ENCODE results near the gene ANKRD24.
"Not testable (repeated sequence)": the region's sequence is repeated elsewhere in the genome, so short reads cannot be mapped to it uniquely, and the experiment has no call there.

Gene ANKRD24

DNA sequence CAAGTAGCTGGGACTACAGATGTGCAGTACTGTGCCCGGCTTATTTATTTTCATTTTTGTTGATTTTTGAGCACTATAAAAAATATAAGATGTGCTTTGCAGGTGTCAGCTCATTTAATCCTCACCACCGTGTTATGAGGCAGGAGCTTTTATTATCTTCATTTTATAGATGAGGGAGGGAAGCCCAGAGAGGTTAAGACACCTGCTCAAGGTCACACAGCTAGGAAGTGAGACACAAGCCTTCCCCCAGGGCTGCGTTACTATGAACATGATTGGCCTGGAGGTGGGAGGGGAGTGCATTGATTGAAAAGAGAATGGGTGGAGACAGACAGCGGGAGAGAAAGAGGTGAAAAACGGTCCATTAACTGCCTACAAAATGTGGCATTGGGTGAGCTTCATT is 7.2 kb downstream of the ANKRD24 start:
- Histone ChIP-seq H3K4me3 (ENCODE audit: low read depth in 1 of 2, low read length in 2 of 2) (no peak overlapping the region), H3K36me3 (ENCODE audit: insufficient read depth, low read length) (no peaks in the 10 kb centered on the region), H3K9me3 (ENCODE audit: low read length) (no peaks in the 10 kb centered on the region), H3K4me1 (ENCODE audit: insufficient read depth, low read length) (no peaks in the 10 kb centered on the region), H3K27me3 (ENCODE audit: control insufficient read depth in 1 of 2, insufficient read depth in 2 of 2, low read length in 2 of 2) (peaks cover 4 to 13% of the 10 kb centered on the region in 2 donors), H3K27ac (ENCODE audit: low read depth, low read length) (no peak overlapping the region), H3K9ac (ENCODE audit: low read length) (no peak overlapping the region)

DNA sequence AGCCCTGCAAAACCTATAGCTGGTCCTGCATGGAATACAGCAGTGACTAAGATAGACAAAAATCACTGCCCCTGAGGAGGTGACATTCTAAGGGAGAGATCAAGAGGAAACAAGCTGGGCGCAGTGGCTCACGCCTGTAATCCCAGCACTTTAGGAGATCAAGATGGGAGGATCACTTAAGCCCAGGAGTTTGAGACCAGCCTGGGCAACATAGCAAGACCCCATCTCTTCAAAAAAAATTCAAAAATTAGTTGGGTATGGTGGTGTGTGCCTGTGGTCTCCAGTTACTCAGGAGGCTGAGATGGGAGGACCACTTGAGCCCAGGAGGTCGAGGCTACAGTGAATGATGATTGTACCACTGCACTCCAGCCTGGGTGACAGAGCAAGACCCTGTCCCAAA is 10.0 kb downstream of the ANKRD24 start:
- peaks cover 30 to 40% of the 10 kb centered on the region in 2 donors for H3K27me3 ChIP-seq (ENCODE audit: control insufficient read depth in 1 of 2, insufficient read depth in 2 of 2, low read length in 2 of 2)
- not testable (repeated sequence) for H3K9ac ChIP-seq (ENCODE audit: low read length); H3K4me3 ChIP-seq (ENCODE audit: low read depth in 1 of 2, low read length in 2 of 2); H3K36me3 ChIP-seq (ENCODE audit: insufficient read depth, low read length); H3K27ac ChIP-seq (ENCODE audit: low read depth, low read length); H3K9me3 ChIP-seq (ENCODE audit: low read length); H3K4me1 ChIP-seq (ENCODE audit: insufficient read depth, low read length)

DNA sequence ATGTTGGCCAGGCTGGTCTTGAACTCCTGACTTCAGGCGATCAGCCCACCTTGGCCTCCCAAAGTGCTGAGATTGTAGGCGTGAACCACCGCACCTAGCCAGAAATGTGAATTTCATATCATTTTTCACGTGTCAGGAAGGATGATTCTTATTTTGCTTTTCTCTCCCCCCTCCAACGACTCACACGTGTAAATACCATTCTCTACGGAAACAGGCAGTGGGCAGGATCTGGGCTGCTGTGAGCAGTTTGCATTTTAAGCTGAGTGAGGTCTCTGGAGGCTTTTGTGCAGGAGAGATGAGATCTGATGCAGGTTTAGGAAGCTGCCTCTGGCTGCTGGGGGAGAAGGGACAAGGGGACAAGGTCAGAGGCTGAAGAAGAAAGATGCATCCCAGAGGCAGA is 11.9 kb downstream of the ANKRD24 start:
- Histone ChIP-seq H3K9me3 (ENCODE audit: low read length) (no peaks in the 10 kb centered on the region), H3K27me3 (ENCODE audit: control insufficient read depth in 1 of 2, insufficient read depth in 2 of 2, low read length in 2 of 2) (peaks cover 34 to 53% of the 10 kb centered on the region in 2 donors), H3K9ac (ENCODE audit: low read length) (no peak overlapping the region), H3K27ac (ENCODE audit: low read depth, low read length) (no peak overlapping the region), H3K4me3 (ENCODE audit: low read depth in 1 of 2, low read length in 2 of 2) (no peak overlapping the region), H3K36me3 (ENCODE audit: insufficient read depth, low read length) (no peaks in the 10 kb centered on the region), H3K4me1 (ENCODE audit: insufficient read depth, low read length) (no peaks in the 10 kb centered on the region)

GRCh38 chr19:4196009-4196408 is 13.5 kb downstream of the ANKRD24 start:
- Histone ChIP-seq H3K9me3 (ENCODE audit: low read length) (no peaks in the 10 kb centered on the region), H3K27ac (ENCODE audit: low read depth, low read length) (no peak overlapping the region), H3K36me3 (ENCODE audit: insufficient read depth, low read length) (no peaks in the 10 kb centered on the region), H3K4me3 (ENCODE audit: low read depth in 1 of 2, low read length in 2 of 2) (no peak overlapping the region), H3K4me1 (ENCODE audit: insufficient read depth, low read length) (no peaks in the 10 kb centered on the region), H3K9ac (ENCODE audit: low read length) (no peak overlapping the region), H3K27me3 (ENCODE audit: control insufficient read depth in 1 of 2, insufficient read depth in 2 of 2, low read length in 2 of 2) (peaks cover 34 to 59% of the 10 kb centered on the region in 2 donors)

GRCh38 chr19:4196587-4197148 is 14.2 kb downstream of the ANKRD24 start:
- H3K4me3 ChIP-seq (ENCODE audit: low read depth in 1 of 2, low read length in 2 of 2), result no peak overlapping the region
- no peak overlapping the region for H3K27ac ChIP-seq (ENCODE audit: low read depth, low read length)
- no peaks in the 10 kb centered on the region for H3K9me3 ChIP-seq (ENCODE audit: low read length)
- H3K4me1 ChIP-seq (ENCODE audit: insufficient read depth, low read length), result no peaks in the 10 kb centered on the region
- H3K27me3 ChIP-seq (ENCODE audit: control insufficient read depth in 1 of 2, insufficient read depth in 2 of 2, low read length in 2 of 2), result peaks cover 34 to 59% of the 10 kb centered on the region in 2 donors
- H3K9ac ChIP-seq (ENCODE audit: low read length), result no peak overlapping the region
- H3K36me3 ChIP-seq (ENCODE audit: insufficient read depth, low read length), result no peaks in the 10 kb centered on the region

DNA sequence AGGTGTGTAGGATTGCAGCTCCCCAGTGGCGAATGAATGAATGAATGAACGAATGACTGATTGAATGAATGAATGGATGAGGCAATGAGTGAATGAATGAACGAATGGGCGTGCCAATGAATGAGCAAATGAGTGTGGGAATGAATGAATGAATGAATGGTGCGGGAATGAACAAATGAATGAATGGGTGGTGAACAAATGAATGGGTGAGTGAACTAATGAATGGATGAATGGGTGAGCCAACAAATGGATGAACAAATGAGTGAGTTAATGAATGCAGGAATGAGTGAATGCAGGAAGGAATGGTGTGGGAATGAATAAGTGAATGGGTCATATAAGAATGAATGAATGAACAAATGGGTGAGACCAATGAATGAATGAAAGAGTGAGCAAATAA is 14.7 kb downstream of the ANKRD24 start:
- H3K27me3 ChIP-seq (ENCODE audit: control insufficient read depth in 1 of 2, insufficient read depth in 2 of 2, low read length in 2 of 2), result peaks cover 34 to 59% of the 10 kb centered on the region in 2 donors
- no peak overlapping the region for H3K4me3 ChIP-seq (ENCODE audit: low read depth in 1 of 2, low read length in 2 of 2)
- H3K9ac ChIP-seq (ENCODE audit: low read length), result no peak overlapping the region
- no peaks in the 10 kb centered on the region for H3K36me3 ChIP-seq (ENCODE audit: insufficient read depth, low read length)
- H3K9me3 ChIP-seq (ENCODE audit: low read length), result no peaks in the 10 kb centered on the region
- no peak overlapping the region for H3K27ac ChIP-seq (ENCODE audit: low read depth, low read length)
- no peaks in the 10 kb centered on the region for H3K4me1 ChIP-seq (ENCODE audit: insufficient read depth, low read length)

DNA sequence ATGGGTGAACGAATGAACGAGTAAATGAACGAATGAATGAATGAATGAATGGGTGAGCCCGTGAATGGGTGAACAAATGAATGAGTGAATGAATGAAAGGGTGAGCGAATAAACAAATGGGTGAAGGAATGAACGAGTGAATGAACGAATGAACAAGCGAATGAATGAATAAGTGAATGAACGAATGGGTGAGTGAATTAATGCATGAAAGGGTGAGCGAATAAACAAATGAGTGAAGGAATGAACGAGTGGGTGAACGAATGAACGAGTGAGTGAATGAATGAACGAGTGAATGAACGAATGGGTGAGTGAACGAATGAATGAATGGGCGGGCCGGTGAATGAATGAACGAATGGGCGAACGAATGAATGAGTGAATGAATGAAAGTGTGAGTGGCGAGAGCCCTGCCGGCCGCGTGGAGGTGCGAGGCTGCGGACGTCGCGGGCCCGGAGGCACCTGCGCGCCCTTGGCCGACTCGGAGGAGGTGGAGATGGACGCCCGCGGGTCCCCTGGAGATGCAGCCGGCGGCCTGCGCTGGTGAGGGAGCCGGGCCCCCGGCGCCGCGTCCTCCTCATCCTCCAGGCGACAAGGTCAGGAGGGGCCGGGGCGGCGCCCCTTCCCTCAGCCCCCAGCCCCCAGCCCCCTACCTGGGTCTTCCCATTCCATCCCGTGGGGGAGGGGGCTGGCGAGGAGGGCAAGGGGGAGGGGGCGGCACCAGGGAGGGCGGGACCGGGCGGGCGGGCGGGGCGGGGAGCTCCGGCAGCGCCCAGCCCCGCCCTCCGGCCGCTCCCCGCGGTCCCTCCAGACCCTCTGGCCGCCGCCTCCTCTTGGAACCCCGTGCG is 15.4 kb downstream of the ANKRD24 start:
- no peaks in the 10 kb centered on the region for H3K36me3 ChIP-seq (ENCODE audit: insufficient read depth, low read length)
- H3K9me3 ChIP-seq (ENCODE audit: low read length), result no peaks in the 10 kb centered on the region
- no peak overlapping the region for H3K27ac ChIP-seq (ENCODE audit: low read depth, low read length)
- H3K4me1 ChIP-seq (ENCODE audit: insufficient read depth, low read length), result no peaks in the 10 kb centered on the region
- no peak overlapping the region for H3K4me3 ChIP-seq (ENCODE audit: low read depth in 1 of 2, low read length in 2 of 2)
- H3K27me3 ChIP-seq (ENCODE audit: control insufficient read depth in 1 of 2, insufficient read depth in 2 of 2, low read length in 2 of 2), result peaks cover 34 to 59% of the 10 kb centered on the region in 2 donors
- no peak overlapping the region for H3K9ac ChIP-seq (ENCODE audit: low read length)

- Histone ChIP-seq H3K27me3 (ENCODE audit: control insufficient read depth in 1 of 2, insufficient read depth in 2 of 2, low read length in 2 of 2) (peaks cover 34 to 59% of the 10 kb centered on the region in 2 donors), H3K4me1 (ENCODE audit: insufficient read depth, low read length) (no peaks in the 10 kb centered on the region), H3K9ac (ENCODE audit: low read length) (no peak overlapping the region), H3K36me3 (ENCODE audit: insufficient read depth, low read length) (no peaks in the 10 kb centered on the region), H3K4me3 (ENCODE audit: low read depth in 1 of 2, low read length in 2 of 2) (no peak overlapping the region), H3K9me3 (ENCODE audit: low read length) (no peaks in the 10 kb centered on the region), H3K27ac (ENCODE audit: low read depth, low read length) (no peak overlapping the region)
These were observed 16.1 kb downstream of the ANKRD24 start for GRCh38 chr19:4198467-4199126.

GRCh38 chr19:4199699-4200293 is 17.3 kb downstream of the ANKRD24 start:
- Histone ChIP-seq H3K27ac (ENCODE audit: low read depth, low read length) (no peak overlapping the region), H3K27me3 (ENCODE audit: control insufficient read depth in 1 of 2, insufficient read depth in 2 of 2, low read length in 2 of 2) (peaks cover 29 to 49% of the 10 kb centered on the region in 2 donors), H3K36me3 (ENCODE audit: insufficient read depth, low read length) (no peaks in the 10 kb centered on the region), H3K4me1 (ENCODE audit: insufficient read depth, low read length) (no peaks in the 10 kb centered on the region), H3K9me3 (ENCODE audit: low read length) (no peaks in the 10 kb centered on the region), H3K4me3 (ENCODE audit: low read depth in 1 of 2, low read length in 2 of 2) (no peak overlapping the region), H3K9ac (ENCODE audit: low read length) (no peak overlapping the region)

DNA sequence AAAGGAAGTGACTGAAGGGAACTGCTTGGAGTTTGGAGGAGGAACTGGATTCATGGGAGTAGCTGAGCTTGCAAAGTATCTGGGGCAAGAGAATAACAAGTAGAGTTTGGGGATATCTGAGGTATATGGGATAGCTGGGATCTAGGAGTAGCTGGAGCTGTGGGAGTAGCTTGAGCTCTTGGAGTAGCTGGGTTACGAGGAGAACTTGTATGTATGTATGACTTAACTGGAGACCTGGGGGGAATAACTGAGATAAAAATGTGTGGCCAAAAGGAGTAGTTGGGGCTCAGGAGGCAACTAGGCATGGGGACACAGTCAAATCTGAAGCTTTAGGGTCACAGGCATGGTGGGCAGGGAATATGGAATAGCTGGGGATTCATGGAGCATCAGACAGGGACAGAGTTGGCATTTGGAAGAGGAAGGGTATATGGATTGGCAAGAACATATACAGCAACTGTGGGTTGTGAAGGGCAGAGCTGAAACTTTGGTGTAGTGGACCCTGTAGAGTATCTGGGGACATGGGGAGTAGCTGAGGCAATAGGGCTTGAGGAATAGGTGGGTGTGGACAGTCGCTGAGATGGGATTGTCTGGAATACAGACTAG is 18.6 kb downstream of the ANKRD24 start:
- H3K9ac ChIP-seq (ENCODE audit: low read length), result no peak overlapping the region
- no peaks in the 10 kb centered on the region for H3K4me1 ChIP-seq (ENCODE audit: insufficient read depth, low read length)
- H3K27ac ChIP-seq (ENCODE audit: low read depth, low read length), result no peak overlapping the region
- H3K27me3 ChIP-seq (ENCODE audit: control insufficient read depth in 1 of 2, insufficient read depth in 2 of 2, low read length in 2 of 2), result peaks cover 20 to 37% of the 10 kb centered on the region in 2 donors
- H3K9me3 ChIP-seq (ENCODE audit: low read length), result no peaks in the 10 kb centered on the region
- no peak overlapping the region for H3K4me3 ChIP-seq (ENCODE audit: low read depth in 1 of 2, low read length in 2 of 2)
- H3K36me3 ChIP-seq (ENCODE audit: insufficient read depth, low read length), result no peaks in the 10 kb centered on the region

DNA sequence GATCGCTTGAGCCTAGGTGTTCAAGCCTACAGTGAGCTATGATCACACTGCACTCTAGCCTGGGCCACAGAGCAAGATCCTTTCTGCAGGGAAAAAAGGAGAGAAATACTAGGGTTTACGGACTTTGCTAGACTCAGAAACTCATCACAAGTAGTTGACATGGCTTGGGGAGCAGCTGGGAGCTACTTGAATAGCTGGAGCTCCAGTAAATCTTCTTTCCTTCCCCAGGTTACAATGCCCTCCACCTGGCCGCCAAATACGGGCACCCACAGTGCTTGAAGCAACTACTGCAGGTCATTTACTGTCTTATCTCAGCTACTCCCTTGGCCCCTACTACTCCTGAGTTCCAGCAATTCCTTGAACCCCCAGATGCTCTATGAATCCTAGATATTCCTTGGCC is 19.3 kb downstream of the ANKRD24 start:
- no peak overlapping the region for H3K4me3 ChIP-seq (ENCODE audit: low read depth in 1 of 2, low read length in 2 of 2)
- H3K9ac ChIP-seq (ENCODE audit: low read length), result no peak overlapping the region
- H3K27ac ChIP-seq (ENCODE audit: low read depth, low read length), result no peak overlapping the region
- H3K27me3 ChIP-seq (ENCODE audit: control insufficient read depth in 1 of 2, insufficient read depth in 2 of 2, low read length in 2 of 2), result peaks cover 12 to 29% of the 10 kb centered on the region in 2 donors
- no peaks in the 10 kb centered on the region for H3K4me1 ChIP-seq (ENCODE audit: insufficient read depth, low read length)
- no peaks in the 10 kb centered on the region for H3K9me3 ChIP-seq (ENCODE audit: low read length)
- H3K36me3 ChIP-seq (ENCODE audit: insufficient read depth, low read length), result no peaks in the 10 kb centered on the region

Data from muscle layer of colon (tissue), 2 donors.